A549 treated with Mapracorat at 1 μM for 4 hours (cell line): ENCODE measurements around the gene PRELID1. TPM values are rescaled to one million over a fixed set of nuclear protein-coding genes. Genes with fewer than 3 reads are reported as not detected.

Experiments used
- total RNA-seq: library from RNA; stranded (reverse); fragments of 200-300 nt; extraction: Qiagen RNA extraction; gene quantifications from 5 replicates; pipeline ENCODE4 v1.2.3, GENCODE V29; 2022

PRELID1 gene
- 283 to 398 TPM (median 374 TPM) in 5 replicates for total RNA-seq

GRCh38 chr5:177303121-177303924 lies at the start of gene PRELID1, which contains the start of gene RAB24:
Gene PRELID1 (plus strand): TSS chr5:177303799. CDS start chr5:177303986, 187 bp downstream.
Gene RAB24 (minus strand): TSS chr5:177303719. CDS start chr5:177303288, 431 bp downstream.

GRCh38 chr5:177311723-177312648 lies 8.4 kb downstream of the PRELID1 start, which contains the start of gene MXD3:
Gene MXD3 (minus strand): TSS chr5:177311898. CDS start chr5:177311830, 68 bp downstream.

GRCh38 chr5:177351392-177352329 lies 48.1 kb downstream of the PRELID1 start, which contains the start of gene LMAN2:
Gene LMAN2 (minus strand): TSS chr5:177351668. CDS start chr5:177351647, 21 bp downstream.

Other genes starting within 250 kb of the PRELID1 start
- 15.1 to 25.5 TPM (median 22.5 TPM) in 5 replicates for gene FGFR4, start 216.9 kb upstream of the PRELID1 start, total RNA-seq
- 17.1 to 22.0 TPM (median 21.2 TPM) in 5 replicates for gene NSD1, start 170.0 kb upstream of the PRELID1 start, total RNA-seq
- gene RAB24, start 80 bp upstream of the PRELID1 start, total RNA-seq, result 20.1 to 26.7 TPM (median 24.3 TPM) in 5 replicates
- 14.2 to 23.9 TPM (median 16.8 TPM) in 5 replicates for gene MXD3, start 8.1 kb downstream of the PRELID1 start, total RNA-seq
- 179 to 207 TPM (median 194 TPM) in 5 replicates for gene LMAN2, start 47.9 kb downstream of the PRELID1 start, total RNA-seq
- gene RGS14, start 54.1 kb downstream of the PRELID1 start, total RNA-seq, result 3.6 to 6.4 TPM (median 4.8 TPM) in 5 replicates
- gene SLC34A1, start 80.6 kb downstream of the PRELID1 start, total RNA-seq, result not detected in 5 replicates
- gene PFN3, start 96.9 kb downstream of the PRELID1 start, total RNA-seq, result not detected in 5 replicates
- 14.4 to 25.7 TPM (median 24.1 TPM) in 5 replicates for gene F12, start 105.8 kb downstream of the PRELID1 start, total RNA-seq
- 20.0 to 30.1 TPM (median 25.9 TPM) in 5 replicates for gene GRK6, start 122.9 kb downstream of the PRELID1 start, total RNA-seq
- gene PRR7, start 143.0 kb downstream of the PRELID1 start, total RNA-seq, result 14.7 to 37.7 TPM (median 32.5 TPM) in 5 replicates
- gene DBN1, start 169.8 kb downstream of the PRELID1 start, total RNA-seq, result 55.1 to 73.3 TPM (median 68.6 TPM) in 5 replicates
- 76.0 to 92.7 TPM (median 83.9 TPM) in 5 replicates for gene PDLIM7, start 193.8 kb downstream of the PRELID1 start, total RNA-seq
- 2.8 to 6.3 TPM (median 4.0 TPM) in 5 replicates for gene DOK3, start 206.0 kb downstream of the PRELID1 start, total RNA-seq
- 105 to 149 TPM (median 139 TPM) in 5 replicates for gene DDX41, start 213.2 kb downstream of the PRELID1 start, total RNA-seq